ENCODE results near the gene DCUN1D2. TPM values are rescaled to one million over a fixed set of nuclear protein-coding genes. Genes with fewer than 3 reads are reported as not detected.
A peak's percentile ranks its signal among the peaks of the same experiment; 100 is the strongest.

Gene DCUN1D2
- polyA plus RNA-seq, 3 donors, result 3.1 to 16.7 (median 6.1) TPM

GRCh38 chr13:113539176-113539575 is 48.7 kb upstream of the DCUN1D2 start:
- H3K36me3 Mint-ChIP-seq, result peaks cover 69 to 82% of the 10 kb centered on the region in 2 donors
- intact Hi-C loops (cut with micrococcal nuclease), result no loop called here
- H3K36me3 ChIP-seq (replicated peaks in 1 of 2; ENCODE audit: control insufficient read depth in 1 of 2, insufficient read depth in 2 of 2, low read length in 2 of 2), result peaks cover 47 to 82% of the 10 kb centered on the region in 2 donors
- no peaks in the 10 kb centered on the region for H3K4me1 Mint-ChIP-seq
- no peaks in the 10 kb centered on the region for H3K27me3 ChIP-seq (ENCODE audit: control insufficient read depth in 2 of 2, insufficient read depth in 2 of 2, low read length in 2 of 2)
- peak overlapping the region in 1 of 7 donors; percentile 59 for H3K27ac Mint-ChIP-seq
- no peak overlapping the region for H3K4me3 ChIP-seq (replicated peaks in 1 of 3; ENCODE audit: low read depth in 2 of 3, low read length in 3 of 3)
- H3K9ac ChIP-seq (ENCODE audit: insufficient read depth, low read length, poor library complexity, severe bottlenecking), result no peak overlapping the region
- peaks cover 23% of the 10 kb centered on the region for H3K79me2 ChIP-seq (ENCODE audit: insufficient read depth, low read length)
- H3K9me3 ChIP-seq (replicated peaks in 1 of 2; ENCODE audit: control insufficient read depth in 1 of 2, insufficient read depth in 1 of 2, low read length in 2 of 2), result peaks cover 27 to 30% of the 10 kb centered on the region in 2 donors
- DNase-seq, result no peak
- no peak for TF ChIP-seq CTCF (IDR thresholded peaks at IDR 0.05)
- H3K27ac ChIP-seq (ENCODE audit: low read depth in 1 of 2, low read length in 2 of 2), result no peak overlapping the region
- peaks cover 0 to 1% (median 0%) of the 10 kb centered on the region in 3 donors for H3K27me3 Mint-ChIP-seq (ENCODE audit: low read depth in 3 of 3)
- H3K4me1 ChIP-seq (ENCODE audit: control insufficient read depth in 1 of 2, insufficient read depth in 2 of 2, low read length in 2 of 2), result no peaks in the 10 kb centered on the region
- H3K4me2 ChIP-seq (replicated peaks; ENCODE audit: extremely low read depth, low read length, poor library complexity, severe bottlenecking), result no peak overlapping the region
- WGBS (ENCODE audit: insufficient coverage), result 100% methylated on average over 6 of the region's 18 CpGs
- H4K20me1 ChIP-seq (ENCODE audit: insufficient read depth, low read length), result peaks cover 10% of the 10 kb centered on the region
- no peak overlapping the region for H3K4me3 Mint-ChIP-seq
- H2AFZ ChIP-seq (ENCODE audit: insufficient read depth, low read depth, low read length, poor library complexity, severe bottlenecking), result no peak overlapping the region
- peaks cover 11 to 34% (median 23%) of the 10 kb centered on the region in 7 donors for H3K9me3 Mint-ChIP-seq

- Histone ChIP-seq H3K4me1 (ENCODE audit: control insufficient read depth in 1 of 2, insufficient read depth in 2 of 2, low read length in 2 of 2) (no peaks in the 10 kb centered on the region), H3K79me2 (ENCODE audit: insufficient read depth, low read length) (peaks cover 19% of the 10 kb centered on the region), H3K36me3 (replicated peaks in 1 of 2; ENCODE audit: control insufficient read depth in 1 of 2, insufficient read depth in 2 of 2, low read length in 2 of 2) (peaks cover 51 to 83% of the 10 kb centered on the region in 2 donors), H4K20me1 (ENCODE audit: insufficient read depth, low read length) (peaks cover 5% of the 10 kb centered on the region), H3K4me3 (replicated peaks in 1 of 3; ENCODE audit: low read depth in 2 of 3, low read length in 3 of 3) (no peak overlapping the region), H3K27ac (ENCODE audit: low read depth in 1 of 2, low read length in 2 of 2) (no peak overlapping the region), H2AFZ (ENCODE audit: insufficient read depth, low read depth, low read length, poor library complexity, severe bottlenecking) (no peak overlapping the region), H3K9ac (ENCODE audit: insufficient read depth, low read length, poor library complexity, severe bottlenecking) (no peak overlapping the region), H3K27me3 (ENCODE audit: control insufficient read depth in 2 of 2, insufficient read depth in 2 of 2, low read length in 2 of 2) (no peaks in the 10 kb centered on the region), H3K4me2 (replicated peaks; ENCODE audit: extremely low read depth, low read length, poor library complexity, severe bottlenecking) (no peak overlapping the region), H3K9me3 (replicated peaks in 1 of 2; ENCODE audit: control insufficient read depth in 1 of 2, insufficient read depth in 1 of 2, low read length in 2 of 2) (peaks cover 27 to 30% of the 10 kb centered on the region in 2 donors)
- DNase-seq, result no peak
- no peak for TF ChIP-seq CTCF (IDR thresholded peaks at IDR 0.05)
- H3K9me3 Mint-ChIP-seq, result peaks cover 11 to 34% (median 23%) of the 10 kb centered on the region in 7 donors
- intact Hi-C loops (cut with micrococcal nuclease), result no loop called here
- no peak overlapping the region for H3K4me3 Mint-ChIP-seq
- peak overlapping the region in 1 of 7 donors; percentile 59 for H3K27ac Mint-ChIP-seq
- WGBS (ENCODE audit: insufficient coverage), result 95% methylated on average over 24 of the region's 28 CpGs
- no peaks in the 10 kb centered on the region for H3K4me1 Mint-ChIP-seq
- H3K27me3 Mint-ChIP-seq (ENCODE audit: low read depth in 3 of 3), result peaks cover 0 to 1% (median 0%) of the 10 kb centered on the region in 3 donors
- peaks cover 69 to 82% of the 10 kb centered on the region in 2 donors for H3K36me3 Mint-ChIP-seq
Measured at GRCh38 chr13:113538689-113539058, 48.2 kb upstream of the DCUN1D2 start.
